ENCODE data around the gene PCSK4. TPM values are rescaled to one million over a fixed set of nuclear protein-coding genes. Genes with fewer than 3 reads are reported as not detected.

The PCSK4 gene
- polyA plus RNA-seq, 1 of the 3 experiments (the other 2 are of a cell fraction): 6.6 TPM

GRCh38 chr19:1467490-1468273, 22.5 kb downstream of the PCSK4 start:
- ChIA-PET POLR2A (interaction anchor here (0.9 to 1.4 kb wide), 2 partner anchors 23 to 31 kb away, joined by 3 to 5 read pairs; no protein-coding TSS in a partner anchor), CTCF (interaction anchor here (2.7 kb wide), 1 partner anchor 23 kb away, joined by 11 read pairs; no protein-coding TSS in a partner anchor)
- H3K36me3 ChIP-seq (replicated peaks in 1 of 2; ENCODE audit: control insufficient read depth in 1 of 2, insufficient read depth in 2 of 2, low read length in 1 of 2): peaks cover 0 to 22% of the 10 kb centered on the region in 2 experiments
- no peak for DNase-seq
- H3K9me2 ChIP-seq: no peaks in the 10 kb centered on the region
- H3K4me3 ChIP-seq (ENCODE audit: low read depth in 2 of 2, low read length in 1 of 2): no peak overlapping the region
- H3K9ac ChIP-seq: no peak overlapping the region
- H3K4me2 ChIP-seq: no peak overlapping the region
- H4K20me1 ChIP-seq (ENCODE audit: insufficient read depth): peaks cover 6% of the 10 kb centered on the region; the same call in 1 of the 2 replicates
- H3K27me3 ChIP-seq (ENCODE audit: insufficient read depth): no peaks in the 10 kb centered on the region
- H2AFZ ChIP-seq (ENCODE audit: low read depth): no peak overlapping the region
- peaks cover 0 to 4% of the 10 kb centered on the region in 2 experiments; a peak in 1 of 4 replicates for H3K4me1 ChIP-seq (ENCODE audit: control insufficient read depth in 1 of 2, insufficient read depth in 2 of 2, low read depth in 1 of 2, low read length in 1 of 2)
- H3F3A ChIP-seq (replicated peaks; ENCODE audit: insufficient read depth): peaks cover 3% of the 10 kb centered on the region
- H3K9me3 ChIP-seq: no peaks in the 10 kb centered on the region
- TF ChIP-seq IRF3 (IDR thresholded peaks at IDR 0.05; ENCODE audit: low read depth, low read length) (no peak), RAD21 (IDR thresholded peaks at IDR 0.05; ENCODE audit: low read length) (no peak)
- TF ChIP-seq, protein P1, sequence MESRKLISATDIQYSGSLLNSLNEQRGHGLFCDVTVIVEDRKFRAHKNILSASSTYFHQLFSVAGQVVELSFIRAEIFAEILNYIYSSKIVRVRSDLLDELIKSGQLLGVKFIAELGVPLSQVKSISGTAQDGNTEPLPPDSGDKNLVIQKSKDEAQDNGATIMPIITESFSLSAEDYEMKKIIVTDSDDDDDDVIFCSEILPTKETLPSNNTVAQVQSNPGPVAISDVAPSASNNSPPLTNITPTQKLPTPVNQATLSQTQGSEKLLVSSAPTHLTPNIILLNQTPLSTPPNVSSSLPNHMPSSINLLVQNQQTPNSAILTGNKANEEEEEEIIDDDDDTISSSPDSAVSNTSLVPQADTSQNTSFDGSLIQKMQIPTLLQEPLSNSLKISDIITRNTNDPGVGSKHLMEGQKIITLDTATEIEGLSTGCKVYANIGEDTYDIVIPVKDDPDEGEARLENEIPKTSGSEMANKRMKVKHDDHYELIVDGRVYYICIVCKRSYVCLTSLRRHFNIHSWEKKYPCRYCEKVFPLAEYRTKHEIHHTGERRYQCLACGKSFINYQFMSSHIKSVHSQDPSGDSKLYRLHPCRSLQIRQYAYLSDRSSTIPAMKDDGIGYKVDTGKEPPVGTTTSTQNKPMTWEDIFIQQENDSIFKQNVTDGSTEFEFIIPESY (IDR thresholded peaks at IDR 0.05; ENCODE audit: borderline replicate concordance, low read depth): no peak
- peaks cover 8% of the 10 kb centered on the region; the same call in 1 of the 2 replicates for H3K79me2 ChIP-seq (ENCODE audit: insufficient read depth)
- 98% methylated on average over 32 of the region's 92 CpGs for WGBS (ENCODE audit: low lambda C conversion rate)
- no peak overlapping the region for H3K27ac ChIP-seq (ENCODE audit: low read depth in 2 of 2, low read length in 1 of 2)

DNA sequence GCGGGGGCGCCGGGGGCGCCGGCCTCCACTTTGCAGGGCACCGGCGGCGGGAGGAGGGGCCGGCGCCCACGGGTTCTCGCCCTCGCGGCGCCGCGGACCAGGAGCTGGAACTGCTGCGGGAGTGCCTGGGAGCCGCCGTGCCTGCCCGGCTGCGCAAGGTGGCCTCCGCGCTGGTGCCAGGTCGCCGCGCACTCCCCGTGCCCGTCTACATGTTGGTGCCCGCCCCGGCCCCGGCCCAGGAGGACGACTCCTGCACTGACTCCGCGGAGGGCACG, 23.0 kb downstream of the PCSK4 start:
- ChIA-PET POLR2A (interaction anchor here (0.9 to 1.4 kb wide), 2 partner anchors 23 to 31 kb away, joined by 3 to 5 read pairs; no protein-coding TSS in a partner anchor), CTCF (interaction anchor here (2.7 kb wide), 1 partner anchor 22 kb away, joined by 11 read pairs; no protein-coding TSS in a partner anchor)
- H3K9me3 ChIP-seq: no peaks in the 10 kb centered on the region
- H3K36me3 ChIP-seq (replicated peaks in 1 of 2; ENCODE audit: control insufficient read depth in 1 of 2, insufficient read depth in 2 of 2, low read length in 1 of 2): peaks cover 0 to 22% of the 10 kb centered on the region in 2 experiments
- peaks cover 4% of the 10 kb centered on the region; the same call in 1 of the 2 replicates for H4K20me1 ChIP-seq (ENCODE audit: insufficient read depth)
- no peak overlapping the region for H3K9ac ChIP-seq
- no peak overlapping the region for H3K4me2 ChIP-seq
- no peak overlapping the region for H3K4me3 ChIP-seq (ENCODE audit: low read depth in 2 of 2, low read length in 1 of 2)
- no peak for DNase-seq
- H3F3A ChIP-seq (replicated peaks; ENCODE audit: insufficient read depth): peaks cover 3% of the 10 kb centered on the region
- H2AFZ ChIP-seq (ENCODE audit: low read depth): no peak overlapping the region
- H3K9me2 ChIP-seq: no peaks in the 10 kb centered on the region
- H3K27ac ChIP-seq (ENCODE audit: low read depth in 2 of 2, low read length in 1 of 2): no peak overlapping the region
- WGBS (ENCODE audit: low lambda C conversion rate): 87% methylated on average over 3 of the region's 36 CpGs
- no peaks in the 10 kb centered on the region for H3K27me3 ChIP-seq (ENCODE audit: insufficient read depth)
- H3K79me2 ChIP-seq (ENCODE audit: insufficient read depth): peaks cover 5% of the 10 kb centered on the region; the same call in 1 of the 2 replicates
- no peaks in the 10 kb centered on the region for H3K4me1 ChIP-seq (ENCODE audit: control insufficient read depth in 1 of 2, insufficient read depth in 2 of 2, low read depth in 1 of 2, low read length in 1 of 2)
- TF ChIP-seq REST (IDR thresholded peaks at IDR 0.05; ENCODE audit: low read depth, low read length) (no peak), POLR2AphosphoS5 (IDR thresholded peaks at IDR 0.05; ENCODE audit: low read depth, low read length) (no peak), RXRA (IDR thresholded peaks at IDR 0.05; ENCODE audit: borderline replicate concordance, low read depth) (no peak), CHD2 (IDR thresholded peaks at IDR 0.05; ENCODE audit: low read length, partially characterized antibody) (no peak), TAF1 (IDR thresholded peaks at IDR 0.05; ENCODE audit: borderline replicate concordance, low read depth, low read length) (no peak), CTCF (IDR thresholded peaks at IDR 0.05) (no peak), ELF1 (IDR thresholded peaks at IDR 0.05) (no peak), GABPA (IDR thresholded peaks at IDR 0.05; ENCODE audit: low read depth) (no peak), RAD21 (IDR thresholded peaks at IDR 0.05; ENCODE audit: low read length) (no peak), JUND (IDR thresholded peaks at IDR 0.05) (no peak)
- TF ChIP-seq, protein P1 (IDR thresholded peaks at IDR 0.05; ENCODE audit: borderline replicate concordance, low read depth): no peak

Measured in SK-N-SH (cell line).